A549 (cell line): ENCODE data around the gene RGS6.

Experiments
- BHLHE40 ChIP-seq: IDR thresholded peaks from 2 replicates; pipeline ENCODE4 v1.6.1; 2012; ENCODE audit warnings: low read depth, low read length, inconsistent platforms
- HDAC2 ChIP-seq: fragments of 200-600 bp; sonication (generic); IDR thresholded peaks from 2 replicates; pipeline ENCODE4 v1.6.1; 2016
- POLR2A ChIP-seq: IDR thresholded peaks from 2 replicates; pipeline ENCODE4 v1.6.1; 2012; ENCODE audit warnings: mild to moderate bottlenecking, low read length
- ZFP36 ChIP-seq: fragments of 450-650 bp; IDR thresholded peaks from 2 replicates; pipeline ENCODE4 v1.6.1; 2014; ENCODE audit warnings: borderline replicate concordance; ENCODE audit not compliant: partially characterized antibody
- TF ChIP-seq, protein P1 (sequence below): fragments of >200 bp; sonication (Bioruptor Twin); formaldehyde crosslinking; IDR thresholded peaks from 3 replicates; pipeline ENCODE4 v1.5.1; 2016

DNA sequence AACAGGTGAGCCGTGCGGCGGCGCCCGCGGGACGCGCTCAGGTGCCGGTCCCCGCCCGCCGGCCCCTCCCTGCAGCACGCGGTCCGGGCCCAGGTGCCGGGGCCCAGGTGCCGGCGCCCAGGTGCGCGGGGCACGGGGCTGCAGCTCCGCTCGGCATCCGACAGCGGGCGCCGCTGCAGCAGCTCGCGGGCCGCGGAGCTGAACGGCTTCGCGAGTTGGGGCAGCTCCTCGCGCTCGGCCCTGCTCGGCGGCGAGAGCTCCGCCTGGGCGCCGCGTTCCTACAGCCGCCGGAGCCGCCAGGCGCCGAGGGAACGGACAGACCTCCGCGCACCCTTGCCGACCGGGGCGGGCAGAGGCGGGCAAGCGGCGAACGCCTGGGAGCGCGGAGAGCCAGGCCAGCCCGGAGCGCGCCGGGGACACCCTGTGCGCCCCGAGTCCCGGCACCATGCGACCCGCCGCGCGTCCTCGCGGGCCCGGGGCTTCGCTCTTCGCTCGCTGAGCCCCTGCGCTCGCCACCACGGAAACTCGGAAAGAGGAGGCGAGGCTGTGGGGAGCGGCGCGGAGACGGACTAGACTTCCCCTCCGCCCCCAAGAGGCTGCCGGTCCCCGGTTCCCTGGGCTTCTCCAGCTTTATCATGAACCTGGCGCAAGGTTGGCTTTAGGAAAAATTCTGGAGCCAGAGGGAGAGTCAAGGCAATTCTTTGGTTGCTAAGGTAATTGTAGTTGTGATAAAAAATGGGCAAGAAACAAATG, at the start of gene RGS6:
- TF ChIP-seq, protein P1, sequence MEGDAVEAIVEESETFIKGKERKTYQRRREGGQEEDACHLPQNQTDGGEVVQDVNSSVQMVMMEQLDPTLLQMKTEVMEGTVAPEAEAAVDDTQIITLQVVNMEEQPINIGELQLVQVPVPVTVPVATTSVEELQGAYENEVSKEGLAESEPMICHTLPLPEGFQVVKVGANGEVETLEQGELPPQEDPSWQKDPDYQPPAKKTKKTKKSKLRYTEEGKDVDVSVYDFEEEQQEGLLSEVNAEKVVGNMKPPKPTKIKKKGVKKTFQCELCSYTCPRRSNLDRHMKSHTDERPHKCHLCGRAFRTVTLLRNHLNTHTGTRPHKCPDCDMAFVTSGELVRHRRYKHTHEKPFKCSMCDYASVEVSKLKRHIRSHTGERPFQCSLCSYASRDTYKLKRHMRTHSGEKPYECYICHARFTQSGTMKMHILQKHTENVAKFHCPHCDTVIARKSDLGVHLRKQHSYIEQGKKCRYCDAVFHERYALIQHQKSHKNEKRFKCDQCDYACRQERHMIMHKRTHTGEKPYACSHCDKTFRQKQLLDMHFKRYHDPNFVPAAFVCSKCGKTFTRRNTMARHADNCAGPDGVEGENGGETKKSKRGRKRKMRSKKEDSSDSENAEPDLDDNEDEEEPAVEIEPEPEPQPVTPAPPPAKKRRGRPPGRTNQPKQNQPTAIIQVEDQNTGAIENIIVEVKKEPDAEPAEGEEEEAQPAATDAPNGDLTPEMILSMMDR, result peak; percentile 38; the same call in 2 of the 3 replicates
- TF ChIP-seq POLR2A, result no peak
- no peak for TF ChIP-seq BHLHE40
- no peak for TF ChIP-seq HDAC2
- TF ChIP-seq ZFP36, result no peak
